Mesendoderm (in vitro differentiated cells): ENCODE measurements around the gene PRSS2.

ENCODE experiments used
- DNase-seq: peaks from one replicate; pipeline ENCODE4 v3.0.0; 2013
- H2AK5ac ChIP-seq: 2 replicates; pipeline ENCODE4 v1.6.1; 2013; ENCODE audit warnings: low read length, inconsistent platforms
- H2BK120ac ChIP-seq: 2 replicates; pipeline ENCODE4 v1.6.1; 2013; ENCODE audit warnings: low read depth, mild to moderate bottlenecking, low read length, moderate library complexity, mixed read lengths
- H2BK15ac ChIP-seq: replicated peaks from 2 replicates; pipeline ENCODE4 v1.6.1; 2013; ENCODE audit warnings: low read depth, mild to moderate bottlenecking, moderate library complexity
- H2BK5ac ChIP-seq: 2 replicates; pipeline ENCODE4 v1.6.1; 2013; ENCODE audit warnings: low read length, inconsistent platforms
- H3K18ac ChIP-seq: 2 replicates; pipeline ENCODE4 v1.6.1; 2013; ENCODE audit warnings: mild to moderate bottlenecking, low read length, mixed read lengths
- H3K23ac ChIP-seq: one replicate; pipeline ENCODE4 v1.6.1; 2013; ENCODE audit warnings: low read length
- H3K27ac ChIP-seq: 2 replicates; pipeline ENCODE4 v1.5.1; 2013; ENCODE audit warnings: low read depth, mild to moderate bottlenecking, inconsistent platforms, low read length, moderate library complexity
- H3K27me3 ChIP-seq: 2 replicates; pipeline ENCODE4 v1.6.1; 2013; ENCODE audit warnings: low read length, control low read depth, mild to moderate bottlenecking, inconsistent platforms; ENCODE audit not compliant: insufficient read depth, poor library complexity
- H3K36me3 ChIP-seq: 2 replicates; pipeline ENCODE4 v1.6.1; 2013; ENCODE audit warnings: low read length, inconsistent platforms; ENCODE audit not compliant: control insufficient read depth, insufficient read depth
- H3K4ac ChIP-seq: one replicate; pipeline ENCODE4 v1.6.1; 2013; ENCODE audit warnings: low read depth, mild to moderate bottlenecking, low read length, moderate library complexity
- H3K4me1 ChIP-seq: 2 replicates; pipeline ENCODE4 v1.6.1; 2013; ENCODE audit warnings: low read depth, low read length, inconsistent platforms; ENCODE audit not compliant: control insufficient read depth
- H3K4me2 ChIP-seq: 2 replicates; pipeline ENCODE4 v1.6.1; 2013; ENCODE audit warnings: low read length
- H3K4me3 ChIP-seq: 2 replicates; pipeline ENCODE4 v1.5.1; 2013; ENCODE audit warnings: mild to moderate bottlenecking, low read length
- H3K56ac ChIP-seq: one replicate; pipeline ENCODE4 v1.6.1; 2013; ENCODE audit warnings: low read length
- H3K79me1 ChIP-seq: 2 replicates; pipeline ENCODE4 v1.6.1; 2013; ENCODE audit warnings: low read length, inconsistent platforms
- H3K79me2 ChIP-seq: 2 replicates; pipeline ENCODE4 v1.6.1; 2013; ENCODE audit warnings: mild to moderate bottlenecking, low read length; ENCODE audit not compliant: control insufficient read depth, insufficient read depth
- H3K9ac ChIP-seq: 2 replicates; pipeline ENCODE4 v1.6.1; 2013; ENCODE audit warnings: low read length, inconsistent platforms
- H4K5ac ChIP-seq: one replicate; pipeline ENCODE4 v1.6.1; 2013; ENCODE audit warnings: low read length
- H4K8ac ChIP-seq: one replicate; pipeline ENCODE4 v1.6.1; 2013; ENCODE audit warnings: low read depth, mild to moderate bottlenecking, control low read depth, low read length, moderate library complexity
- WGBS: extraction: QIAGEN DNeasy Blood & Tissue Kit; methylation state at CpG from one replicate; pipeline ENCODE4 v1.1.7; 2013; ENCODE audit warnings: low lambda C conversion rate, missing lambda C conversion rate; ENCODE audit not compliant: insufficient coverage; ENCODE audit errors: extremely low coverage; 5-methylcytosine and 5-hydroxymethylcytosine counted together

Gene PRSS2

DNA sequence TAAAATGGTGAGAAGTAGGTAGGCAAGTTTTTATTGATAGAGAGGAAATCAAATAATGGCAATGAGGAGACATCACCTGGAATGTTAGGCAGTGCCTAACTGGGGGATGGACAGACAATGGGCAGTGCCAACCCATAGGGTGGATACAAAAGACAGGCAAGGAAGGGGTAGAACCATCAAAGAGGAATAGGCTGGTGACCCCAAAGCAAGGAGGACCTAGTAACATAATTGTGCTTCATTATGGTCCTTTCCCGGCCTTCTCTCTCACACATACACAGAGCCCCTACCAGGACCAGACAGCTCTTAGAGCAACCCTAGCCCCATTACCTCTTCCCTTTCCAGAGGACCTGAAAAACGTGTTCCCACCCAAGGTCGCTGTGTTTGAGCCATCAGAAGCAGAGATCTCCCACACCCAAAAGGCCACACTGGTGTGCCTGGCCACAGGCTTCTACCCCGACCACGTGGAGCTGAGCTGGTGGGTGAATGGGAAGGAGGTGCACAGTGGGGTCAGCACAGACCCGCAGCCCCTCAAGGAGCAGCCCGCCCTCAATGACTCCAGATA is 30.0 kb downstream of the PRSS2 start:
- H3K27me3 ChIP-seq: no peaks in the 10 kb centered on the region
- DNase-seq: no peak
- no peak overlapping the region for H3K4me3 ChIP-seq
- H3K27ac ChIP-seq: no peak overlapping the region
- no peaks in the 10 kb centered on the region for H3K79me2 ChIP-seq
- no peak overlapping the region for H3K18ac ChIP-seq
- WGBS: no CpG with 5 or more reads among the region's 7 CpGs
- no peak overlapping the region for H2BK120ac ChIP-seq
- no peak overlapping the region for H4K5ac ChIP-seq
- no peak overlapping the region for H2AK5ac ChIP-seq
- no peaks in the 10 kb centered on the region for H3K79me1 ChIP-seq
- H3K4ac ChIP-seq: no peak overlapping the region
- H3K56ac ChIP-seq: no peak overlapping the region
- no peak overlapping the region for H3K9ac ChIP-seq
- H3K36me3 ChIP-seq: no peaks in the 10 kb centered on the region
- H3K4me2 ChIP-seq: no peak overlapping the region
- peaks cover 2% of the 10 kb centered on the region for H3K4me1 ChIP-seq
- H4K8ac ChIP-seq: no peak overlapping the region
- no peak overlapping the region for H2BK5ac ChIP-seq
- H2BK15ac ChIP-seq: no peak overlapping the region
- H3K23ac ChIP-seq: no peak overlapping the region

DNA sequence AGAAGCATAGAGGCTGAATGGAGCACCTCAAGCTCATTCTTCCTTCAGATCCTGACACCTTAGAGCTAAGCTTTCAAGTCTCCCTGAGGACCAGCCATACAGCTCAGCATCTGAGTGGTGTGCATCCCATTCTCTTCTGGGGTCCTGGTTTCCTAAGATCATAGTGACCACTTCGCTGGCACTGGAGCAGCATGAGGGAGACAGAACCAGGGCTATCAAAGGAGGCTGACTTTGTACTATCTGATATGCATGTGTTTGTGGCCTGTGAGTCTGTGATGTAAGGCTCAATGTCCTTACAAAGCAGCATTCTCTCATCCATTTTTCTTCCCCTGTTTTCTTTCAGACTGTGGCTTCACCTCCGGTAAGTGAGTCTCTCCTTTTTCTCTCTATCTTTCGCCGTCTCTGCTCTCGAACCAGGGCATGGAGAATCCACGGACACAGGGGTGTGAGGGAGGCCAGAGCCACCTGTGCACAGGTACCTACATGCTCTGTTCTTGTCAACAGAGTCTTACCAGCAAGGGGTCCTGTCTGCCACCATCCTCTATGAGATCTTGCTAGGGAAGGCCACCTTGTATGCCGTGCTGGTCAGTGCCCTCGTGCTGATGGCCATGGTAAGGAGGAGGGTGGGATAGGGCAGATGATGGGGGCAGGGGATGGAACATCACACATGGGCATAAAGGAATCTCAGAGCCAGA is 31.0 kb downstream of the PRSS2 start:
- Histone ChIP-seq H3K27me3 (no peaks in the 10 kb centered on the region), H2AK5ac (no peak overlapping the region), H3K79me2 (no peaks in the 10 kb centered on the region), H3K4me1 (no peaks in the 10 kb centered on the region), H3K18ac (no peak overlapping the region), H3K4me3 (no peak overlapping the region), H3K79me1 (no peaks in the 10 kb centered on the region), H3K23ac (no peak overlapping the region), H3K56ac (no peak overlapping the region), H3K36me3 (no peaks in the 10 kb centered on the region), H2BK15ac (no peak overlapping the region), H3K9ac (no peak overlapping the region), H3K4ac (no peak overlapping the region), H2BK5ac (no peak overlapping the region), H3K27ac (no peak overlapping the region), H3K4me2 (no peak overlapping the region), H4K8ac (no peak overlapping the region), H4K5ac (no peak overlapping the region), H2BK120ac (no peak overlapping the region)
- DNase-seq: no peak
- no CpG with 5 or more reads among the region's 8 CpGs for WGBS

DNA sequence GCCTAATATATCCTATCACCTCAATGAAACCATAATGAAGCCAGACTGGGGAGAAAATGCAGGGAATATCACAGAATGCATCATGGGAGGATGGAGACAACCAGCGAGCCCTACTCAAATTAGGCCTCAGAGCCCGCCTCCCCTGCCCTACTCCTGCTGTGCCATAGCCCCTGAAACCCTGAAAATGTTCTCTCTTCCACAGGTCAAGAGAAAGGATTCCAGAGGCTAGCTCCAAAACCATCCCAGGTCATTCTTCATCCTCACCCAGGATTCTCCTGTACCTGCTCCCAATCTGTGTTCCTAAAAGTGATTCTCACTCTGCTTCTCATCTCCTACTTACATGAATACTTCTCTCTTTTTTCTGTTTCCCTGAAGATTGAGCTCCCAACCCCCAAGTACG is 31.5 kb downstream of the PRSS2 start:
- H2BK120ac ChIP-seq: no peak overlapping the region
- no peak overlapping the region for H3K4ac ChIP-seq
- no peak overlapping the region for H3K27ac ChIP-seq
- WGBS: no CpG with 5 or more reads among the region's 3 CpGs
- H2BK5ac ChIP-seq: no peak overlapping the region
- no peaks in the 10 kb centered on the region for H3K79me2 ChIP-seq
- no peak overlapping the region for H2BK15ac ChIP-seq
- H3K4me1 ChIP-seq: no peaks in the 10 kb centered on the region
- no peak overlapping the region for H3K18ac ChIP-seq
- no peaks in the 10 kb centered on the region for H3K36me3 ChIP-seq
- no peak overlapping the region for H3K23ac ChIP-seq
- H3K79me1 ChIP-seq: no peaks in the 10 kb centered on the region
- no peak overlapping the region for H3K4me3 ChIP-seq
- H4K8ac ChIP-seq: no peak overlapping the region
- no peaks in the 10 kb centered on the region for H3K27me3 ChIP-seq
- DNase-seq: no peak
- H4K5ac ChIP-seq: no peak overlapping the region
- H3K9ac ChIP-seq: no peak overlapping the region
- H3K4me2 ChIP-seq: no peak overlapping the region
- H3K56ac ChIP-seq: no peak overlapping the region
- H2AK5ac ChIP-seq: no peak overlapping the region

DNA sequence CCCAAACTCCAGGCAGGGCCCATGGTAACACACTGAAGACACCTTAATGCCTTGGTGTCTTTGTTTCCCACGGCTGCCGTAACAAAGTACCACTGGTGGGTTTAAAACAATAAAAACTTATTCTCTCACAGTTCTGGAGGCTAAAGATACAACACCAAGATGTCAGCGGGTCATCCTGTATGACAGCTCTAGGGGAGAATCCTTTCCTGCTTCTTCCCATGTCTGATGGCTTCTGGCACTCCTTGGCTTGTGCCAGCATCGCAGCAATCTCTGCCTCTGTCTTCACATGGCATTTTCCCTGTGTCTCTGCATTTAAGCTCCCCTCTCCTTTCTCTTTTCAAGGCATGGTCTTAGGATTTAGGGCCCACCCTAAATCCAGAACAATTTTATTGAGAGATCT is 33.1 kb downstream of the PRSS2 start:
- Histone ChIP-seq H2BK15ac (no peak overlapping the region), H2AK5ac (no peak overlapping the region), H3K27me3 (no peaks in the 10 kb centered on the region), H3K18ac (no peak overlapping the region), H2BK120ac (no peak overlapping the region), H4K5ac (no peak overlapping the region), H3K27ac (no peak overlapping the region), H4K8ac (no peak overlapping the region), H2BK5ac (no peak overlapping the region), H3K79me1 (no peaks in the 10 kb centered on the region), H3K9ac (no peak overlapping the region), H3K4me3 (no peak overlapping the region), H3K4ac (no peak overlapping the region), H3K23ac (no peak overlapping the region), H3K36me3 (no peaks in the 10 kb centered on the region), H3K56ac (no peak overlapping the region), H3K79me2 (no peaks in the 10 kb centered on the region), H3K4me1 (no peaks in the 10 kb centered on the region), H3K4me2 (no peak overlapping the region)
- DNase-seq: no peak
- WGBS: no CpG with 5 or more reads among the region's 4 CpGs

DNA sequence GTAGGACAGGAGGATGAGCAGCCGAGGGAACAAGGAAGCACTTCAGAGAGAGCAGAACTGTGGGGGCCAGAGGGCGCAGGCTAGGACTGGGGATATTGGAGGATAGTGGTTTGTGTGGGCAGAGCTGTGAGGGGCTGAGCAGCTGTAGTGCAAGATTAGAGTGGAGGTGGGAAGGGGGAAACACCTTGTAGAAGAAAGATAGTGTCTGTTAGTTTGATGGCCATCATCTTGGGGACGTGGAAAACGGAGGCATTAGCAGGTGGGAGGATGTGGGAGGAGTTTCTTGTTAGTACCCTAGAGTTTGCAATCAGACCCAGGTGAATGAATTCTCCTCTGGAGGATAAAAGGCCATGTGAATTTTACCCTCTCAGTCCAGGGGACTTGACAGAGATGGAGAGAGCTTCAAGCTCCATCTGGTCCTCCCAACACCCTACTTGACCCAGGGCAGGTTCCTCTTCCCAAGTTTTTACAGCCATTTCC is 34.0 kb downstream of the PRSS2 start:
- Histone ChIP-seq H3K23ac (no peak overlapping the region), H2AK5ac (no peak overlapping the region), H4K5ac (no peak overlapping the region), H3K56ac (no peak overlapping the region), H3K36me3 (no peaks in the 10 kb centered on the region), H3K4ac (no peak overlapping the region), H3K79me1 (no peaks in the 10 kb centered on the region), H3K4me2 (no peak overlapping the region), H3K4me3 (no peak overlapping the region), H2BK15ac (no peak overlapping the region), H3K9ac (no peak overlapping the region), H3K18ac (no peak overlapping the region), H3K27me3 (no peaks in the 10 kb centered on the region), H2BK120ac (no peak overlapping the region), H3K4me1 (no peaks in the 10 kb centered on the region), H2BK5ac (no peak overlapping the region), H4K8ac (no peak overlapping the region), H3K79me2 (no peaks in the 10 kb centered on the region), H3K27ac (no peak overlapping the region)
- DNase-seq: no peak
- WGBS: no CpG with 5 or more reads among the region's 4 CpGs
